ENCODE data around the gene PDSS2.

DNA sequence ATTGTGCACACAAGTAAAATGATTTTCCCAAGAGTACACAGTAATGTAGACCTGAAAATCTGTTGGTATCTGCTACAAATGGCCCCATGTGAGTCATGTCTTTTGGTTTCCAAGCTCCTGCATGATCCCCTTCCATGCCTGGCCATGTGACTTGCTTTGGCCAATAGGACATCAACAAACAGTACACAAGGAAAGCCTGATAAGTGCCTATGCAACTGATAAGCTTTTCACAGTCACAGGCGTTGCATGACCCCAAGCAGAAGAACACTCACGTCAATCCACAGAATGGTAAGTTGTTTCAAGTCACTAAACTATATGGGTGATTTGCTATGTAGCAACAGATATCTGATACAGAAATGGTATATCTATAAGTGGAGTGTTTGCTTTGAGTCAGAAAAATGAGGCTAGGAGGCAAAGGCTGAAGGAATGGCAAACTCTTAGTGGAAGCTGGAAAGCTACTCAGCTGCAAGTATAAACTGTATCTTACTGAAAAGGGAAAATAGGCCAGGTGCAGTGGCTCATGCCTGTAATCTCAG lies 184.0 kb downstream of the PDSS2 start:
- no peak for TF ChIP-seq POLR2AphosphoS5 (IDR thresholded peaks at IDR 0.05)
- TF ChIP-seq, protein P1, sequence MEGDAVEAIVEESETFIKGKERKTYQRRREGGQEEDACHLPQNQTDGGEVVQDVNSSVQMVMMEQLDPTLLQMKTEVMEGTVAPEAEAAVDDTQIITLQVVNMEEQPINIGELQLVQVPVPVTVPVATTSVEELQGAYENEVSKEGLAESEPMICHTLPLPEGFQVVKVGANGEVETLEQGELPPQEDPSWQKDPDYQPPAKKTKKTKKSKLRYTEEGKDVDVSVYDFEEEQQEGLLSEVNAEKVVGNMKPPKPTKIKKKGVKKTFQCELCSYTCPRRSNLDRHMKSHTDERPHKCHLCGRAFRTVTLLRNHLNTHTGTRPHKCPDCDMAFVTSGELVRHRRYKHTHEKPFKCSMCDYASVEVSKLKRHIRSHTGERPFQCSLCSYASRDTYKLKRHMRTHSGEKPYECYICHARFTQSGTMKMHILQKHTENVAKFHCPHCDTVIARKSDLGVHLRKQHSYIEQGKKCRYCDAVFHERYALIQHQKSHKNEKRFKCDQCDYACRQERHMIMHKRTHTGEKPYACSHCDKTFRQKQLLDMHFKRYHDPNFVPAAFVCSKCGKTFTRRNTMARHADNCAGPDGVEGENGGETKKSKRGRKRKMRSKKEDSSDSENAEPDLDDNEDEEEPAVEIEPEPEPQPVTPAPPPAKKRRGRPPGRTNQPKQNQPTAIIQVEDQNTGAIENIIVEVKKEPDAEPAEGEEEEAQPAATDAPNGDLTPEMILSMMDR (IDR thresholded peaks at IDR 0.05): no peak
- TF ChIP-seq POLR2A (IDR thresholded peaks at IDR 0.05): no peak
- TF ChIP-seq EP300 (IDR thresholded peaks at IDR 0.05): no peak

All from suprapubic skin (tissue), 4 donors.